GM04503 (cell line): Measurements from ENCODE around the gene SLC30A10.
"Not testable (repeated sequence)": the region's sequence is repeated elsewhere in the genome, so short reads cannot be mapped to it uniquely, and the experiment has no call there.

Experiments used
- DNase-seq: peaks from one replicate; pipeline ENCODE4 v3.0.0-alpha.2; 2012; ENCODE audit warnings: low read depth

SLC30A10 gene

DNA sequence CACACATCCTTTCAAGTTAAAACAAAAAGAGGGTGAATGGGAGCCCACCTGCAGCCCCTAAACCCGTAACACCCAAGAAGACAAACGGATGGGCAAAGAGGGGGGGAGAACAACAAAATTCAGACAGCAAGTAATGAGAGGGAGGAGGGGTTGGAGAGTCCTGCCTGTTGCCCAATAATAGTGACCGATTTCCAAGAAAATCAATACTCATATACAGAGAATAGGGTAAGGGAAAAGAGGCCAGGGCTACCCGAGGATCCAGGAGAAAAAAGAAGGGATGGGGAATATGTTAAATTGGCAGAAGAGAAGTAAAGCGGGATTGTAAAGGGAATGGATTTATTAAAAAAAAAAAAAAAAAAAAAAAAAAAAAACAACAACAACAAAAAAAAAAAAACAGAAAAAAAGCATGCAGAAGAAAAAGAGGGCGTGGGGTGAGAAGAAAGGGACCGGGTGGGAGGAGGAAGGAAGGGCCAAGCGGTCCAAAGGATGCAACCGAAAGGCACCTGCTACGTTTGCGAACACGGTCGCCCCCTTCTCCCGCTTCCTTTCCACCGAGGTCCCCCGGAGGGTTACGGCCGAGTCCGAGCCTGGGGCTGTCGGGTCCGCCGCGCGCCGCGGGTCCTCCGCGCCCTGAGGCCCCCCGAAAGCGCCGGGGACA is 930 bp downstream of the SLC30A10 start:
- DNase-seq: no peak

DNA sequence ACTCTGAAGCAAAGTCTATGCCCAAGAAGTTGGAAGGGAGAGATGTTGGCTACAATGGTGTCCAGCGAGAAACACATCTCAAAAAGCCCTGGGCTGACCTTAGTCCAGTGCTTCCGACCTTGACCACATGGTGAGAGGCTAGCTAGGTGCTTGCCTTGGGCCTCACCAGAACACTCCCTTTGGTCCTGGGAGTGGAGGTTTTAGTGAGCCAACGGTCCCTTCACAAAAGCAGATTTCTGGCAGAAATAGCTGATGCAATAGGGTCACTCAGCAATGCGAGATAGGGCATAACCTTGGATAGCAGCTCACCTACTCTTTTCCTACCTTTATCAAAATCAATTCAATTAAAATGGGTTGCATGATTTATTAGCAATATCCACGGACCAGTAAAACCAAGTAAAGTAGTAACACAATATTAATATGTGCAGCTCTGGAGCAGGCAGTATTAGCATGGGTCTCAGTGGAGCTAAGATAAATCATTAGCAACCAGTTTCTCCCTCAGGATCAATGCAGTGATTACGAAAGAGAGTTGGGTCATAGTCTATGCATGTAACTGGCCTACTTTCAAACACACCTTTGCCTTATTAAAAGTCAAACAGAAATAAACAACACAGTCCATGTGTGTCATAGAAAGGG is 1.9 kb downstream of the SLC30A10 start:
- DNase-seq: no peak

DNA sequence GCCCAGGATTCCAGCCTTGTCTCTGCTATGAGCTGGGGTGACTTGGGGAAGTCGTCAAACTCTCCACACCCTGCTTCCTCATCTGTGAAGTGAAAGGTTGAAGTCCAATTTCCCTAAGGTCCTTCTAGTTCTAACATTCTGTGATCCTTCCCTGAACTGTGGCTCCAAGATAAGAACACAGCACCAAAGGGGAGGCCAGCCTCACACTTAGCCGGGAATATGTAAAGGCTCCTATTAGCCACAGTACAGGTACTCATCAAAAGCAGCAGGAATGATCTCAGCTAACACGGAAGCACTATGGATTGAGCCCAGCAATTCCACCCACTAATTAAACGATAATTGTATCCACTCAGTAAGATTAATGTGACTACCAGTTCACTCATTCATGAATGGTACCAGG is 4.0 kb downstream of the SLC30A10 start:
- DNase-seq: no peak

DNA sequence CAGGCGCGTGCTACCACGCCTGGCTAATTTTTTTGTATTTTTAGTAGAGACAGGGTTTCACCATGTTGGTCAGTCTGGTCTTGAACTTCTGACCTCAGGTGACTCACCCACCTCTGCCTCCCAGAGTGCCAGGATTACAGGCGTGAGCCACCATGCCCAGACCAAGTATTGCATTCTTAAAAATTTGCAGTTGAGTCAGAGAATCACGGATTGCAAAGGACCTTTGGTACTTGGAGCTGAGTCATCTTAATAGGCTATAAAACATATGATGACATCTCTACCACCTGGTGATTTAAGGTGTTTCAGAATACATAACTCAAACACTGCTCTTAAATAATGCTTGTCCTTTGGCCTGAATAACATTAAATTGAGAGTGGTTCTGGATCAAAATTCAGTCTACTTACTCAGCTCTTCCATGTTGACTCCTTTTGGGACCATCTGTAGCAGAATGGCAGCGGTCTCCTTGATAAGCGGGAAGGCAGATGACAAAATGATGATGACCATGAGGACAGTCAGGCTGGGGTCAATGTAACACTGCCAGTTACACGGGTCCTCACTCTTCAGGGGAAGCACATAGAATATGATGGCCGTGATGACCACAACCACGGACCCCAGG is 10.4 kb downstream of the SLC30A10 start:
- no peak for DNase-seq

DNA sequence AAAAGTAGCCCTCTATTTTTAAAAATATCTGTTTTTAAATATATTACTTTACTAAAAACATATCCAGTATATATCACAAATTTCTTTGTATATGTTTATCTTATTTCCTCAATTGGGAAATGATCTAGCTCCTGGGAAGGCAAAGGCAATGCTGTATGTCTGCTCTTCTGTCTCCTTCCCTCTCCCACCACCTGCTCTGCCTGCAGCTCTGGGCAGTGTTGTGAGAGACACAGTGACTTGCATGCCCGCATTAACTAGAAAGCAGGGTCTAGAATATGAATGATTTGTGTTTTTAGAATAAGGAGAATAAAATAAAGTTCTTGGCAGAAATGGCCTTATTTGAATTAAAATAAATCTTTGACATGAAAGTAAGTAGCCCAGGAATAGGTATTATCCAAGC is 11.1 kb downstream of the SLC30A10 start:
- no peak for DNase-seq

DNA sequence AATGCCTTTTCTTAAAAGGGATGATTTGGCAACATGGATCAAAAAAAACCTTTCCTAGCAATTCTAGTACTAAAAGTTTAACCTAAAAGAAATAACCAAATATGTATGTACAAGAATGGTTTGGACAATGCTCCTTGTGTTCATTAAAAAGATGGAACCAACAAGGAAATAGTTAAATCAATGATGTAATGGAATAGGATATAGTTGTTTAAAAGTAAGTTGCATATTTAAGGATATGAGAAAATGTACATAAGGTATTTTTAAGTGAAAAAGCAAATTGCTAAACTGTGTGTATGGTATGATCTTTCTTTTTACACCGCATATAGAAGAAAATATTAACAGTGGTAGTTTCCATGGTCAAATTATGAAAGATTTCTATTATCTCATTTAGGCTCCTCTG is 12.1 kb downstream of the SLC30A10 start:
- no peak for DNase-seq

DNA sequence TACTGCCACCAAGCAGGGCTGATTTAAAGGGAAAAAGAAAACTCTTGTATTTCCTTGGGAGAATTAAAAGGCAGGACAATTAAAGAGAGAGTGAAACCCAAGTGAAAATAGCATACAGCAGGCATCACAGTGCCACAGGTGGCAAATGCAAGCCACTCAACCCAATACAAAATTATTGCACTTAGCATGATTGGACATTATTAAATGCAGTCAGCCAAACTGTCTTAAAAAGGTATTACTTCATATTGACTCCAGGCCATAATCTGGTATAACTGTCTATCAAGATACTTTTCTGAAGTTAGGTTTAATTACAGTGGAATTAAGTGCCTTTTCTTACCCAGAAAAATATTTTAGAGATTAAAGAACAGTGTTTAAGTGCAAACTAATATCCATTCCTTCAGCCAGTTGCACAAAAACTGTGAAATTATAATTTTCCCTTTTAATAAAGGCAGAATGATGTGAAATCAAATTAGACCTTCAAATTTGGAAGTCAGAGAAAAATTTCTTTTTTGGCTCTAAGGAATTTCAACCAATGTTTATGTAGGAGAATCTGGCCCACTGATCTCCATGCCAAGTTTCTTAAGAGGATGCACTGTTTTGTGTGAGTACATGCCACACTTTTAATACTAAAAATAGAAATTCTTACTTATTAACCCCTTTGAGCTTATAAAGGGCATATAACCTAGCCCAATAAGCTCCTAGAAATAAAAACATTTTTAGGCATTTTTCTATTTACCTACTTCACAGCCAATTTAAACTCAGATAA is 15.2 kb downstream of the SLC30A10 start:
- no peak for DNase-seq

DNA sequence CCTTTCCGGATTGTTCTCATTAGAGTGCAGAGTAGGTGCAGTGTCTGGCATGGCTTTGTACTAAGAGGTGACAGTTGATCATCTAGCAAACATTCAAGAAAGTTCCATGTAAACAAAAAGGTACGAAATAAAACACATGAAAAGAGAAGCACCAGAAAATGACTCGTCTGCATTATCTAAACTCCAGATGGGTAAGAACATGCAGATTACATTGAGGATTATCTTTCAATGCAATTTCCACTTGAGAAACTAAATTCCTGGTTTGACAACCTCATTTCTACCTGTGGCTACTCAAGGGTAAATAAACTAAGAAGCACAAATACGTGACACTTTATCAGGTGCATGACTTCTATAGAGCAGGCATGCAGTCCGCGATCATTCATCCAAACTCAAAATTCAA is 17.6 kb downstream of the SLC30A10 start:
- no peak for DNase-seq

DNA sequence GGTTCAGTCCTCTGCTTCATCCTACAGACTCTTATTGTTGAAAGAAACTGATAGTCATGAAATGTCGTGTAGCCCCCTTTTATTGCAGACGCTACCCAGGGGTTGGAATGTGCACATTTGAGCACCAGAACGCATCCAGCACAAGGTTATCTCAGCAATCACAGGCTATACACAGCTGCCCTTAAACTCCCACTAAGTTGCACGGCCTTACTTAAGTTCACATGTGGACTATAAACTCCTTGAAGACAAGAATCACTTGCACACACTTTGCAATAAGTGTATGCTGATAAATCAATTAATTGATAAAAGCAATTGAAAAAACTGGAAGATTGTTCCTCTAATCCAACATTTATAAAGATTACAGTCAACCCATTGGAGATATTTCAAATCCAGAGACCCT is 18.9 kb downstream of the SLC30A10 start:
- DNase-seq: no peak

DNA sequence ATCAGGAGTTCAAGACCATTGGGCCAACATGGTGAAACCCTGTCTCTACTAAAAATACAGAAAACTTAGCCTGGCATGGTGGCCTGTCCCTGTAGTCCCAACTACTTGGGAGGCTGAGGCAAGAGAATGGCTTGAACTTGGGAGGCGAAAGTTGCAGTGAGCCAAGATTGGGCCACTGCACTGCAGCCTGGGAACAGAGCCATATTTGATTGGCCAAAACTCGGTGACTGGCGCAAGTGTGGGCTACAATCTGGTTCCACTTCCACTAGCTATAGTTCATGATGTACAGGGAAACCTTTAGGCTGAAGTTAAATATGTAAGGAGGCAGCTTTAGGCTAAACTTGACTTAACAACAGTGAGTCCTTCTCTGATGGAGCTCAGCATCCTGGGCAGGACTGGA is 20.2 kb downstream of the SLC30A10 start:
- DNase-seq: no peak

DNA sequence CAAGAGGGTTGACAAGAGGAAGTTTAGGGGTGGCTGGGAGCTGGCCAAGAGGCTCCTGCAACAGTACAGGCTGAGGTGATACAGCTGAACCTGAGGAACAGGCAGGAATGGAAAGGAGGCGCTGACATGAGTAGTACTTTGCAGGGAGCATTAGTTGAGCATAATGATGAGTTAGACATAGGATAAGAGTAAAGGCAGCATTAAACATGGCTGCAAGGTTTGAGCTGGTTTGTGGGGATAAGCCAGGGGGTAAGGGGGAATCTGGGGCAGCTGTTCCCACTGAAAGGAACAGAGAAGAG is 20.6 kb downstream of the SLC30A10 start:
- DNase-seq: no peak

DNA sequence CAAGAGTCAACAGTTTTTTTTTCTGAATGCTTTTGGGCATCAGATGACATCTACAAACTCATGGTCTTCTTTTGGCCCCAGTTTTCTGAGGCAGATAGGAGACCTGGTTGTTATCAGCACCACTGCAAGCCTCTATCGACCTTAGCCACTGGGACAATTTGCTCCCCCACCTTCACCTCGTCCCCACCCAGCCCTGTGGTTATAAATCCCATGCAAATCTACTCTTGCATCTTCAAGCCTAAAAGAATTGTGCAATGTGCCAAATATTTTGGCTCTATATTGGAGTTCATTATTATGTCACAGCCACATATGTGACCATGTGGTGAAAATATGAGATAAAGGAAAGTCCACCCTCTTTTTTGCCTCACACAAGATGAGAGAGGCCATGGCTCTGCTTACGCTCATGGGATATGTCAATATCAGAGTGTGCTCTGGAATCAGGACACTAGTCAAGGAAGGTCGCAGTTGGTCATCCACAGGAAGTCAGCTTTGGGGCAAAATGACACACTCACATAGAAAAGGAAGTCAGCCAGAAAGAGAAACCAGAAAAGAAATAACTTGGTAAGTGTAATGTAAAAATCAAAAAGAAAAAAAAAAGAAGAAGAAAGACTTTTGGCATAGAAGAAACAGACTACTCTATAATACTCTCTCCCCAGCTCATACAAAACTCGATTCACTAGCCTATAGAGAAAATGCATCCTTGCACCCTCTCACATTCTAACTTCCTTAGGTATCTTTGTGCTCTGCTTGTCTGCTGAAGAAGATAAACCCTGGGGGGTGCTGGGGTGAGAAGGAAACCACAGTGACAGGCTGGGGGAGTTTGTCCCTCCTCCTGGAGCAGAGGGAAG is 21.2 kb downstream of the SLC30A10 start:
- no peak for DNase-seq

DNA sequence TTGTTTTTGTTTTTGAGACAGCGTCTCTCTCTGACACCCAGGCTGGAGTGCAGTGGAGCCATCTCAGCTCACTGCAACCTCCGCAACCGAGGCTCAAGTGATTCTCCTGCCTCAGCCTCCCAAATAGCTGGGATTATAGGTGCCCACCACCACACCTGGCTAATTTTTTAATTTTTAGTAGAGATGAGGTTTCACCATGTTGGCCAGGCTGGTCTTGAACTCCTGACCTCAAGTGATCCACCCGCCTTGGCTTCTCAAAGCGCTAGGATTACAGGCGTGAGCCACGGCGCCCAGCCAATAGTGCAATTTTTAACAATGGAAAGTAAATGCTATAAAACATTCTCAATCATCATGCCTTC is 21.8 kb downstream of the SLC30A10 start:
- not testable (repeated sequence) for DNase-seq

DNA sequence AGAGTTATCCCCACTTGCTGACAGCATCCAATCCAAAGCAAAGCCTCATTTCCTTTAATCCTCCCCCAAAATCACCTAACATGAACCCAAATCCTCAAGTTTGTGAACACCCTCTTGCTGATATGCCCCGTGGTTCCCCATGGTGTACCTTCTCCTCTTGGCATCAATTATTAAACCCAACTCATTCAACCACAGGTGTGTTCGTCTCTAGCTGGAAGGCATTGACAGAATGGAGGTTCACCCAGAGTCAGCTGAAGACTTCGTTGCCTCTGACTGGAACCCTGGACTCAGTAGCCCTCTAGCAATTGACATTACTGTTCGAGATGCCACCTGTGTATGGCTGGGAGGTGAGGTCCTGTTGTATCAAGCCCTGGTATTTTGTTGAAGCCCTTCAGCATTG is 22.8 kb downstream of the SLC30A10 start:
- no peak for DNase-seq

DNA sequence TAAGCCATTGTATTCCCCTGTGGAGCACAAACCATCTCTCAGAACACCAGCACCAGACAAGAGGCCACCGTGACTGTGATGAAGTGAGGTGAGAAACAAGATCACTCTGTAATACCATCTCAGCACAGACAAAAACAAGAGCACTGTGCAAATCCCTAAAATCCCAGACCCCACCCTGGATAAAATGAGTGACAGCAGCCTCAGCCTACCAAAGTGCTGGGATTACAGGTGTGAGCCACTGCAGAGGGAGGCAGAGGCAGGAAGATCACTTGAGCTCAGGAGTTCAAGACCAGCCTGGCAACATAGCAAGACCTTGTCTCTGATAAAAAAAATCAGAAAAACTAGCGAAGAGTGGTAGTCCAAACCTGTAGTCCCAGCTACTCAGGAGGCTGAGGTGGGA is 23.4 kb downstream of the SLC30A10 start:
- no peak for DNase-seq

DNA sequence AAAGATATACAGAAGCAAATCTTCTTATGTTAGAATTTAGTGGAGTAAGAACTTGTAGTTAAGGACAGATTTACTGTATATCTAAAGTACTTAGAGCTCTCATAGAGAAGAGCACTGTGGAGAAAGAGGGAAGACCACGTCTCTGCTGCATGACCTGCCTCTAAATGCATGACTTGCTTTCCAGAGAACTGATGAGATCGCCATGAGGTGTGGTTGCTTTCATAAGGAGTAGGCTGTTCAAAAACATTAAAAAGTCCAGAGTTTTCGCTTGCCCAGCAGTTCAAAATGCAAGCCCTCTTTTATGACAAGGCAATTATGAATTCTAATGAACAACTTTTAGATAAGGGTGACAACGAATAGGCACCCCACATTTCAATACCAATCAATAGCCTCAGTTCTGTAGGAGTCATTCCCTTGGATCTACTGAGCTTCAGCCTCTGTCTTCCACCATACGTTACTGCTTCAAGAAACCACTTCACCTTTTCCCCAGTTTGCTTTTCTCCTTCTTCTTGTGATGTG is 24.9 kb downstream of the SLC30A10 start:
- DNase-seq: no peak

DNA sequence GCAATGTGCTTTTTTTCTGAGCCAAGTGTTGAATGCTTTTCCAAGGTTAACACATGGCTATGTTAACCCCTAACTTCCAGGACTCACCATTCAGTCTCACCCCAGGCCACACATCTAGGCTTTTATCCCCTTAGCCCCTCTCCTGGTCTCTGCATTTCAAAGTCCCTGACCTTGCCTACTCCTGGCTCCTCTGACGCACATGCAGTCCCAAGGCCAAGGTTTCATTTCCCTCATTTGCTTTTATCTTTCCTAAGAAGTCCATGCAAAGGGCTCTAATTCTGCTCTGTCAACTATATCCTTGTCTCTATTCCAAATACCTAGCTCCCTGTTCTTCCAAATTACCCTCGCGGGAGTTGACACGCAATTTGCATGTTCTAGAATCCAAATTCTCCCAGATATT is 25.4 kb downstream of the SLC30A10 start:
- DNase-seq: no peak

DNA sequence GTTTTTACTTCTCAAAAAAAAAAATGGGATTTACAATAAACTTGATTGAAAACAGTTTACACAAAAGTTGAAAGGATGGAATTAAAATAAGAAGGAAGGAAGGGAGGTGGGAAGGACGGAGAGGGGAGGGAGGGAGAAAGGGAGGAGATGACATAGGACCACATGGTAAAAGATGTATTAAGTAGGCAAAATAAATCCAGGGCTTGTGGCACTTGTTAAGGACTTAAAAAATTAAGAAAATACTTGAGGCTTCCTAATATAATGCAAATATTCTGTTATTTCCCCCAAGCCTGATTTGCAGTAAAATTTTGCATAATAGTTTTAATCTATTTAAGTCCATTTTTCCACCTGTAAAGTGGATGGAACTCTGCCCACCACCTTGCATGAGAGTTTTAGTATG is 27.5 kb downstream of the SLC30A10 start:
- DNase-seq: no peak

DNA sequence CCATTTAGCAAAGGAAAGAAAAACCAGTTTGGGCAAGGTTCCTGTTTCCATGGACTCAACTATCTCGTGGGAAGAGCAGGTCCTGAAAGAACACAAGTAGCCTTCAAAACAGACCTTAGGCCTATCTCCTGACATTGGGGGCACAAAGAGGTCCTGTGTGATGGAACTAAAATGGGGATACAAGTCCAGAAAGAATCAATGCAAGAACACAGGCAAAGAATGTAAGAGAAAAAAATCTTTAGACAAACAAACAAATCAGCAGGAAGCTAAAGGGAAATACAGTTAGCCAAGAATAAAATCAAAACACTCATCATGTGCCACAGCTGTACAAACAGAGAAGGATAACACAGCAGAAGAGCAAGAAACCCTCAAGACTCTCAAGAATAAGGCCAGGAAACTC is 28.2 kb downstream of the SLC30A10 start:
- DNase-seq: no peak

DNA sequence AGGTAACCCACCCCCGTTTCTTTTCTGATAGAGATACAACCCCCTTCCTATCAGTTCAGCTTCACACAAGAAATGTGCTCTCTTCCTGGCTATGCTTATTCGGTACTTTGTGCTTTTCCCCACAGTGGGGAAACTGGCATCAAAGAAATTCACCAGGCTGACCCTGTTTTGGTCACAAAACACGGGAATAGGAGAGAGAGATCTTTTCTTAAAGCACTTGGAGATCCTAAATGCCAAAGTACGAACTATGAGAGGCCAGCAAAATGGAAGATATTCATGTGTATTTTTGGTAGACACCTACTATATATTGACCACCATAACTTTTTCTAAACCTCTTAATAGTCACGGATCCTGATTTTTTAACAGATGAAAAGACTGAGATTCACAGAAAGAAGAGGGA is 30.0 kb downstream of the SLC30A10 start:
- no peak for DNase-seq

DNA sequence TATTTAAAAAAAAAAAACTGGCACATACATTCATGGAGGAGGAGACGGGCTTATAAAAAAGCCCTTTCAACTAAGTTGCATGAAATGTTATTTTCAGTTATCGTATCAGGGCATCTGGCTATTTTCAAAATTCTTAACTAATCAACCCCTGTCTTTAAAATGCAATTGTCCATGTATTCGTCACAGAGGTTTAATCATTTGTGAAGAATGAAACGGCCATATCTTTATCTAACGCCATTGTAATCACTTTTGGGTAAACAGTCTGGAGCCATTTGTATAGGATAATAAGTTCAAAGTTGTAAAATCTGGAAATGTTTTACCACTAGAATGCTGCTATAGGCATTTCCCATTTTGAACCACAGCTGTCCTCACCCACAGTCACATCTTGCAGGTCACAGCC is 30.4 kb downstream of the SLC30A10 start:
- DNase-seq: no peak

DNA sequence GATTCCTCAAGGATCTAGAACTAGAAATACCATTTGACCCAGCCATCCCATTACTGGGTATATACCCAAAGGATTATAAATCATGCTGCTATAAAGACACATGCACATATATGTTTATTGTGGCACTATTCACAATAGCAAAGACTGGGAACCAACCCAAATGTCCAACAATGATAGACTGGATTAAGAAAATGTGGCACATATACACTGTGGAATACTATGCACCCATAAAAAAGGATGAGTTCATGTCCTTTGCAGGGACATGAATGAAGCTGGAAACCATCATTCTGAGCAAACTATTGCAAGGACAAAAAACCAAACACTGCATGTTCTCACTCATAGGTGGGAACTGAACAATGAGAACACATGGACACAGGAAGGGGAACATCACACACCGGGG is 36.1 kb downstream of the SLC30A10 start:
- DNase-seq: not testable (repeated sequence)
